GM21529 (cell line): Measurements from ENCODE around the gene RETSAT.
A peak's percentile ranks its signal among the peaks of the same experiment; 100 is the strongest.
"Not testable (repeated sequence)": the region's sequence is repeated elsewhere in the genome, so short reads cannot be mapped to it uniquely, and the experiment has no call there.

Experiments used
- ATAC-seq: cut with Tn5 transposase; IDR thresholded peaks from one replicate; pipeline ENCODE4 v1.9.1; 2021; ENCODE audit not compliant: unreplicated experiment

Gene RETSAT

DNA sequence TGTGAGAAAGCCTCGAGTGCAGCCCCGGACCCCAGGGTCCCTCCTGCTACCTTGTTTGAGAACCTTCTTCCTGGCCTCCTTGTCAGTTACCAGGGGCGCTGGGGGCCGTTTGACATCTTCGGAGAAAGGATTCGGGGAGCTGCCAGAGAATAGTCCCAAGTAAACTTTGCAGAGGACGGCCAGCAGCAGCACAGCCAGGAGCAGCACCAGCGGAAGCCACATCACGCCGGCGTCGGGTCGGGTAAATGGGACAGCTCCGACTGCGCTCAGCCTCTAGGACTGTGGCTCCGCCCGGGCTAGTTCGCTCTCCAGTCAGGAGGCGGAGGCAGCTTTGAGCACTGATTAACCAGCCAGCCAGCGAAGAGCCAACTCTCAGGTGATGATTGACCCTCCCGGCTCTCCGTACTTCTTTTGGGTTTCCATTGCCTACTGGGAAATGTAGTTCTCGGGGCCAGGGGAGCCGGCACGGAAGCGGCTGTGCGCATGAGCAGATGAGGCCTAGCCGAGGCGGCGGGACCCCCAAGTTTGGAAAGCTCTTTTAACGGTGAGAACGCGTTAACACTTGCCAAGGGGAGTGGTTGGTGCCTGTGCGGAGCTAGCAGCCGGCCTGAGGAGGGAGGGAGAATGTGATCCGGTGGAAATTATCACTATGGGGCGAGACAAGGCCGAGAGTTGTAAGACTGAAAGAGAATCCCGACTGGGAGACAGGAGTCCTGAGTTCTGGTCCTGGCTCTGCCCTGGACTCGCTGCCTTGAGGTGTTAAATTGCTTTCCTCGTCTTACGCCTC lies at the start of gene RETSAT, which contains the start of gene ELMOD3:
Gene RETSAT (minus strand): TSS at position 243 of the 787 bp plus-strand sequence. CDS start 21 bp downstream, at position 222.
Gene ELMOD3 (plus strand): TSS at position 484 of the 787 bp plus-strand sequence. CDS start 2,430 bp downstream, outside the sequence.
- ATAC-seq = peak; percentile 95

- no peak for ATAC-seq
Measured at GRCh38 chr2:85401844-85402243, 47.5 kb upstream of the RETSAT start.

DNA sequence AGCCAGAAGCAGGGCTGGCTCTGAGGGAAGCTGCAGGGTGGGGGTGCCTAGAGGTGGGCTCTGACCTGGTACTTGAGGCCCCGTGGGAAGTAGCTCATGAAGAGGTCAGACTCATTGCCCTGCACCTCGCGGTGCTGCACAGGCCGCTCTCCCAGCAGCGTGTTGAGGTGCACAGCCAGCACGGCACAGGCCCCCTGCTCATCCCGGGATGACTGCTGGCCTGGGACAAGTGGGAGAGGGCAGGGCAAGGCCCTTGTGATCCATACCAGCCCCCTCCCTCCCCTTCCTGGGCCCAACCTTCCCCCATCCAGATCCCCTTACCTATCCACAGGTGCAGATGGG lies 47.1 kb upstream of the RETSAT start:
- ATAC-seq = no peak

DNA sequence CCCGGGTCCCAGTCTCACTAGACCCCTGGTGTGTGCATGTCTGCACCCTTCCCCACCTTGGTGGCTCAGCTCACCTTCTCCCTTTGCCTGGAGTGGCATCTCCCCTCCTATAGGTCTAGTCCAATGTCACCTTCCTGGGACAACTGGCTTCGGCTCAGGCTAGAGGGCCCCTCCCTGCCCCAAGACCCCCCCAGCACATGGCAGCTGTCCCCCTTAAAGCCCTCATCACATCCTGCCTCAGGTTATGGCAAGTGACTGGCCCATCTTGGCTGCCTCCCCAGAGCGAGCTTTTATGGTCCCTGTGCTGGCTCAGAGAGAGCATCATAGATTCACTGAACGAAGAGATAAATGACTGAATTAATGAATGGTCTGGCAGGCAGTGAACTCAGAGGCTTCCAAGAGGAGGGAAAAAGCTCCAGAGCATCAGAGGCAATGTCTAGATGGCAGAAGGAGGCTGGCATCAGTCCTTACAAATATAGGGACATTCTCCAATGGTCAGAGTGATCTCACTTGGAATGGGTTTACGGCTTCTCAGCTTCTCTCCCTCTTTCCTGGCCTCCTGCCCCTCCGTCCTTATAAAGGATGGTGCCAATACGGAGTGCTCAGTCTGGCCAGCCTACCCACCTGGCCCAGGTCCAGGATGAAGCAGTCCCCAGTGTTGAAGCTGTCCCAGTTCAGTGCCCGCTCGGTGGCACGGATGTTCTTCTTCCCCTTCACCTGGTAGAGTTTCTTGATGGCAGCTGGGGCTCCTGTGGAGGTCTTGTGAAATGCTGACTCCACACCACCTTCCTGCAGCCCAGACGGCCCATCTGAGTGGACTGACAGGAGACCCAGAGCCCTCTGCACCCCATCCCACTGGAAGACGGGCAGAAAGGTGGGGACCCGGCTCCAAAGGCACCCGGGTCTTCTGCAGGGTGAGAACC lies 46.5 kb upstream of the RETSAT start:
- ATAC-seq = no peak

DNA sequence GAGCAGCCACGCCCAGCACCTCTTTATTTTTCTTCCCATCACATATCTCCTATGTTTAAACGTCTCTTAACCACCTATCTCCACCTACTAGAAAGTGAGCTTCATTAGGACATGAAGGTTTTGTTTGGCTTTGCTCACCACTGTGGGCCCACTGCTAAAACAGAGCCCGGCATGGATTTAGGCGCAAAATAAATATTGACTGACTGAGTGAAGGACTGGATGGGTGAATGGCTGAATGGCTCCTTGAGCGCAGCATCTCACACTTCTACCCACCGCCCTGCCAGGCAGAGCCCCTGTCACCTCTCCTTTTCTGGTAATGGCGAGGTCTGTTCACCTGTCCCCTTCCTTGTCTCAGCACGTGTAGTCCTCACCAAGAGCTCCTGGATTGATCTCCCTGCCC lies 45.7 kb upstream of the RETSAT start:
- ATAC-seq = no peak

GRCh38 chr2:85399183-85399455 lies 44.8 kb upstream of the RETSAT start:
- no peak for ATAC-seq

GRCh38 chr2:85398426-85399182 lies 44.3 kb upstream of the RETSAT start:
- ATAC-seq = no peak

DNA sequence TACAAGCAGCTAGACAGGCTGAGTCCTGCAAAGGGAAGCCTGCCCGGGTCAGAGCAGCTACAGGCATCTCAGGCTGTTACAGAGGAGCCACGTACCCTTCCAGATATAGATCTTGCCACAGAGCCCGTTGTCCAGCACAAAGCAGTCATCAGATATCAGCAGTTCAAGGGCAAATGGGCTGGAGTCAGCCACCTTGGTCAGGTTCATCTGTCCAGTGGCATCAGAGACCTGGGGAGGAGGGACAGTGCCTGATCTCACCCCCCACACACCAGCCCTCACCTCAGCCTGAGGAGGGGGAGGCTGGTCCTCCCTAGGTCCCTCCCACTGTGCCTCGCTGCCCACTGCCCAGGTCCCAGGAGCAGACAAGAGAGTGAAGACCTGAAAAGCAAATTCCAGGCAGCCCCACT lies 43.6 kb upstream of the RETSAT start:
- ATAC-seq = no peak

DNA sequence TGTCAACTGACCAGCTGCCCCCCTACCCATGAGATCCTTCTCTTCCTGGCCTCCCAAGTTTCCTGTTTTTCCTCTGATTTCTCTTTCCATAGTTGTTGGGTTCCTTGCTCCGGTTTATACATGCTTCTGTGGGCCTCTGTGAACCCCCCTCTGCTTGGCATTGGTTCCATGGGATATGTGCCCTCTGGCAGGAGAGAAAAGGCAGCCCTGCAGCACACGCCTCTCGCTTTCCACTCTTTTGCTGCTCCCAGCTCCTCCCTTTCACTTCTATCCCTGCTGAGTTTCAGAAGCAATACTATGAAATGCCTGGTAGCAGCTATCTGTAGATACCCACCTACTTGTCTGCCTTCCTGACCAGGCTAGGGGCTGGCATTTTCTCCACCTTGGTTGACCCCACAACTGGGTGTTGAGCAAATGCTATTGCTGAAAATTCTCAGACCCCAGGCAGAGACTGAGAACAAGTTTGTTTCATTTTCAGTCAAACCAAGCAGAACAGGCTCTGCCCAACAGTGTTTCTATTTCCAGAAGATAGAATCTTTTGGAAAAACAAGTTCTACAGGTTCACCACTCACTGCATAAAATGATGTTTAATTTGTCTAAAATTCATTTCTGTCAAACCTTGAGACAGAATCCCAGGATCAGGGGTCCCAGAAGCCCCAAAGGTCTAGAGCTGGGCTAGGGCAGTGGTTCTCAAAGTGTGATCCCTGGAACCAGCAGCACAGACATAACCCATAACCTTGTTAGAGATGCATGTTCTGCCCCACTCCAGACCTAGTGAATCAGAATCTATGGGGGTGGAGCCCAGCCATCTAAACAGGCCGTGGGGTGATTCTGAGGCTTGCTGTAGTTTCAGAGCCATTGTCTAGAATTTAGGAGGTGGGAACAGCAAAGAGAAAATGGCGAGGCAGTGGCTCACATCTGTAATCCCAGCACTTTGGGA lies 42.5 kb upstream of the RETSAT start:
- no peak for ATAC-seq

DNA sequence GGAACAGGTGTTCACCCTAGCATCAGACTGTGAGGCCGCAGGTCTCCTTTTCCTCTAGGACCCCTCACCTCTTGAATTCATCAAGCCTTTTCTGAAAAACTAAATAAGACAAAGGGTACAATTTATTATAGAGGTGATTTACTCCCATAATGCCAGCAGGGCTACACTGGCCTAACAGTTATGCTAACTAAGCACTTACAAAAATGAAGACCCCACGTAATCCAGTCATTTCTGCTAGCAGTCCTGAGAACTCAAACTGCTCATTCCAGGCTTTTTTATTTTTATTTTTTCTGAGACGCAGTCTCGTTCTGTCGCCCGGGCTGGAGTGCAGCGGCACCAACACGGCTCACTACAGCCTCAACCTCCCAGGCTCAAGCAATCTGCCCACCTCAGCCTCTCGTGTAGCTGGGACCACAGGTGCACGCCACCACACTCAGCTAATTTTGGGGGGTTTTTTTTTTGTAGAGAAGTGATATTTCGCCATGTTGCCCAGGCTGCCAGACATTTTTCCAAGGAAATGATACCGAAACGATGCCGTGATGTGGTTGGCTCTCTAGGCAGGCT lies 41.7 kb upstream of the RETSAT start:
- ATAC-seq = no peak

GRCh38 chr2:85394976-85395375 lies 40.6 kb upstream of the RETSAT start:
- no peak for ATAC-seq

GRCh38 chr2:85394261-85394681 lies 39.9 kb upstream of the RETSAT start:
- no peak for ATAC-seq

DNA sequence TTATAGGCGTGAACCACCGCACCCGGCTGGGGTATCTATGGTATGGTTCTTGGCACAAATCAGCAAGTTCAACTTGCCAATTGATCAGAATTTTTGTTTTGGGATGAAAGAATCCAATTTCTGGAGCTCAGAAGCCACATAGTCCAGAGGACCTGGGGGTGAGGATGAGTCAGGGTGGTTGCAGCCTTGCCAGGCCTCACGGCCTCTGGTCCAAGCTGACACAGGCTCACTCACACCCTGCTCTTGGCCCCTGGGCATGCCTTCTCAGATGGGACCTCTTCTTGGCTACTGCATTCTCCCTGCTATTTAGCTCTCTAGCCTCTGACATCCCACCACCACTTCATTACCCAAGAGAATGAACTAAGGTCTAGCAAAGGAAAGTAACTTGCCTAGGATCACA lies 39.5 kb upstream of the RETSAT start:
- no peak for ATAC-seq

DNA sequence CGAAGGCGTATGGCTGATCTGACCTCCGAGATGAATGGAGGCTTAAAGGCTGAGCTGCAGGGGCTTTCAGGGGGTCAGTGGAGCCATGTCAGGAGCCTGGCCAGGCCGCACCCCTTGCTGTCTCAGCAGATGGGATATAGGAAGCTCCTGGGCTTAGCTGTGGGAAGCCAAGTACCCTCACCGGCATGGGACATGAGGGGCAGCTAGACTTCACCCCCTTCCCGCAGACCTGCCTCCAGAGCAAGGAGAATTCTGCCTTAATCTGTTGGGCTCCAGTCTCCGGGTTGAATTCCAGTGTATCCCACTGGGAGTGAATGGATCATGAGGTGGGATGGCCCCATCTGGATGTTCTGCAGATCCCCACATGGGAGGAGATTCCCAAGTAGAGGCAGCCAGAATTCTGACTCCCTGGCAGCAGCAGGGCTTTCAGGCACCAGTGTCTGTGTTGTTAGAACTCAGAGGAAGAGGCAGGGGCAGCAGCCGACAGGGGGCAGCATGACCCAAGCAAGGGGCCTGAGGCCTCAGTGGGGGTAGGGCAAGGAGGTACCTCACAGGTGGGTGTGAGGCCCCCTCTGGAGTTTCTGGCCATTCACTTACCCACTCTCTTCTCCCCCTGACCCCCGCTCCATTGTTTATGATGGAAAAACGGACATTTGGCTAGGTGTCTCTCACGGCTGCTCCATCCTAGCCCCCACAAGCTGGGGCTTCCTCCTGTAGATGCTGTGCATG lies 36.8 kb upstream of the RETSAT start:
- ATAC-seq = peak; percentile 43

- no peak for ATAC-seq
Measured at GRCh38 chr2:85388878-85389538, 34.7 kb upstream of the RETSAT start.

DNA sequence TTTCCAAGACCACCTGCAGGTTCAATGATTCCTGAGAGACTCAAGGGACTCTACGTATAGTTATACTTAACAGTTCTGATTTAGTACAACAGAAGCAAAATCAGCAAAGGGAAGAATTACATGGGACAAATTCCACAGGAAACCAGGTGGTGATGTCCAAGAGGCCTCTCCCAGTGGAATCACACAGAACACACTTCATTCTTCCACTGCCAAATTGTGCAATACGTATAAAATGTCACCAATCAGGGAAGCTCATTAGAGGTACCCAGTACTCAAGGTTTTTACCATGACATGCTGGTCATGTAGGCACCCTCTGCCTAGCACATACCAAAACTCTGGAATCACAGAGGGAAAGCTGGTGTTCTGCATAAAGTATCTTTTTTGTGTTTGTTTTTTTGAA lies 33.4 kb upstream of the RETSAT start:
- no peak for ATAC-seq

DNA sequence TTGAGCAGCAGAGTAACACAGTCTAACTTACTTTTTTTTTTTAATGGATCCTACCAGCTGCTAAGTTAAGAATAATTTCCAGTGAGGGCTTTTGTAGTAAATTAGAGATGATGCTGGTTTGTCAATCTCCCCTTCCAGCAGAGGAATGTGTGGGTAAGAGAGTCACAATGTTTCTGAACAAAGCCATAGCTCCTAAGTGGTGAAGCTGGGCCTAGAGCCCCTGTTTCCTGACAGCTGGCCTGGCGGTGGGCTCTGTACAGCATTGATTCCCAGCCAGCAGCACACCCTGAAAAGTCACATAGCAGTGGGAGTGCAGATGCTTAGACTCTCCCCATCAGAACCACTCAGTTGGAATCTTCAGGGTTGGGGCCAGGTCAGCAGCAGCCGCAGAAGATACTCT lies 31.4 kb upstream of the RETSAT start:
- no peak for ATAC-seq

DNA sequence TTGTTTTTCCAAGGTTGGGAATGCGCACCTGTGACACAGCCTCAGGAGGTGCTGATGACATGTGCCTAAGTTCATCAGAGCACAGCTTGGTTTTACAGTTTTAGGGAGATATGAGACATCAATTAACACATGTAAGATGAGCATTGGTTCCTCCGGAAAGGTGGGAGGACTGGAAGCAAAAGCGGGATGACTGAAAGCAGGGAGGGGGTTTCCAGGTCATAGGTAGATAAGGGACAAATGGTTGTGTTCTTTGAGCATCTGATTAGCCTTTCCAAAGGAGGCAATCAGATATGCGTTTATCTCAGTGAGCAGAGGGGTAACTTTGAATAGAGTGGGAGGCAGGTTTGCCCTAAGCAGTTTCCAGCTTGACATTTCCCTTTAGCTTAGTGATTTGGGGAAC lies 29.5 kb upstream of the RETSAT start:
- no peak for ATAC-seq

DNA sequence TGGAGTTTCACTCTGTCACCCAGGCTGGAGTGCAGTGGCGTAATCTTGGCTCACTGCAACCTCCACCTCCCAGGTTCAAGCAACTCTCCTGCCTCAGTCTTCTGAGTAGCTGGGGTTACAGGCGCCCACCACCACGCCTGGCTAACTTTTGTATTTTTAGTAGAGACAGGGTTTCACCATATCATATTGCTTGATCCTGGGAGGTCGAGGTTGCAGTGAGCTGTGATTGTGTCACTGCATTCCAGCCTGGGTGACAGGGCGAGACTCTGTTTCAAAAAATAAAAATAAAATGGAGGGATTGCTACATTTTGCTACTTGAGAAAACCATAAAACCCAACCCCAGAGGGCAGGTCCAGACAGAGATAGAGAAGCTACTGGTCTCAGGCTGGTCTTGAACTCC lies 28.8 kb upstream of the RETSAT start:
- ATAC-seq = not testable (repeated sequence)
